ENCODE results near the gene STIM1. TPM values are rescaled to one million over a fixed set of nuclear protein-coding genes. Genes with fewer than 3 reads are reported as not detected.
"Not testable (repeated sequence)": the region's sequence is repeated elsewhere in the genome, so short reads cannot be mapped to it uniquely, and the experiment has no call there.

Gene STIM1
- total RNA-seq, 1 donor from 2014 or later: 77.6 TPM

DNA sequence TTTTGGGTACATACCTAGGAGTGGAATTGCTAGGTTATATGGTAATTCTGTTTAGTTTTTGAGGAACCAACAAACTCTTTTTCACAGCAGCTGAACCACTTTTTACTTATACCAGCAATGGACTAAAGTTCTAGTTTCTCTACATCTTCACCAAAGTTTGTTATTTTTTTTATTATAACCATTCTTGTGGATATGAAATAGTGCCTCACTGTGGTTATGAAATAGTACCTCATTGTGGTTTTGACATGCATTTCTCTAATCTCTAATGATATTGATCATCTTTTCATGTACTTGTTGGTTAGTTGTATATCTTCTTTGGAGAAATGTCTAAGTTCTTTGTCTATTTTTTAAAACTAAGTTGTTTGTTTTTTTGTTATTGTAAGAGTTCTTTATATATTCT lies 27.2 kb downstream of the STIM1 start:
- intact Hi-C loops (cut with micrococcal nuclease): no loop called here
- DNase-seq (ENCODE audit: low spot score): no peak
- no peak overlapping the region for H3K27ac Mint-ChIP-seq
- H3K4me3 Mint-ChIP-seq (ENCODE audit: low read depth): no peak overlapping the region
- no peaks in the 10 kb centered on the region for H3K9me3 Mint-ChIP-seq
- peaks cover 12% of the 10 kb centered on the region for H3K36me3 Mint-ChIP-seq (ENCODE audit: low read depth)
- peaks cover 44% of the 10 kb centered on the region for H3K4me1 Mint-ChIP-seq (ENCODE audit: low read depth)
- H3K27me3 Mint-ChIP-seq (ENCODE audit: low read depth): no peaks in the 10 kb centered on the region

DNA sequence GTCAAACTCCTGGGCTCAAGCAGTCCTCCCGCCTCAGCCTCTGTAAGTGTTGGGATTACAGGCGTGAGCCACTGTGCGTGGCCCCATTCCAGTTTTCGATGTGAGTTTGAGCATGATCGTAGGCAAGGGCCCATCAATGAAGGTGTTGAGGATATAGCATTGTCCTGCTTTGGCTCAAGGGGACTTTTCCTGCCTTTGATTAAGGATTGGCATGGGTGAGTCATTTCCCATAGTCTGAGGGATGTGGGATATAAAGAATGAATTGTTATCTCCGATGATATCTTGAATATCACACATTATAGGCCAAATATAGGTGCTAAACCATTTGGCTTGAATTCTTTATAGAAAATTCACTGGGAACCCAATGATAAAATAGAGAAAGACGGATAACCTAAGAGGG lies 30.4 kb downstream of the STIM1 start:
- DNase-seq (ENCODE audit: low spot score): no peak
- intact Hi-C loops (cut with micrococcal nuclease): no loop called here
- Mint-ChIP-seq H3K9me3 (no peaks in the 10 kb centered on the region), H3K4me3 (ENCODE audit: low read depth) (no peak overlapping the region), H3K27me3 (ENCODE audit: low read depth) (no peaks in the 10 kb centered on the region), H3K27ac (no peak overlapping the region), H3K36me3 (ENCODE audit: low read depth) (peaks cover 11% of the 10 kb centered on the region), H3K4me1 (ENCODE audit: low read depth) (peaks cover 31% of the 10 kb centered on the region)

DNA sequence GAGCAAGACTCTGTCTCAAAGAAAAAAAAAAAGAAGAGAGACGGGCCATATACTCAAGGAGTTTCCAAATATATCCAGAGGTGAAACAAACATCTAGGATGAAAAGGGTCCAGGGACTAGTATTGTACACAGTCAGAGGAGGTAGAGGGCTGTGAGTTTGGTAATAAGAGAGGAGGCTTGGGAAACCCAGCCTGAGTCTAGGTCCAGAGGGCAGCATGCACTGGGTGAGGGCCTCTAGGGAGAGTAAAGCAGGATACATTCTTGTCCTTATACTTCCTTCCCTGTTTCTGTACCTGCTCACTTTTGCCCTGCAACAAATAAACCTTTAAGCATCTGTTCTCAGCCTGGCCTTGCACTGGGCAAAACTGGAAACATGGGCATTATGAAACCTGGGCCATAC lies 31.5 kb downstream of the STIM1 start:
- H3K4me3 Mint-ChIP-seq (ENCODE audit: low read depth): no peak overlapping the region
- peaks cover 13% of the 10 kb centered on the region for H3K36me3 Mint-ChIP-seq (ENCODE audit: low read depth)
- peaks cover 32% of the 10 kb centered on the region for H3K4me1 Mint-ChIP-seq (ENCODE audit: low read depth)
- DNase-seq (ENCODE audit: low spot score): no peak
- no peaks in the 10 kb centered on the region for H3K9me3 Mint-ChIP-seq
- intact Hi-C loops (cut with micrococcal nuclease): no loop called here
- no peaks in the 10 kb centered on the region for H3K27me3 Mint-ChIP-seq (ENCODE audit: low read depth)
- no peak overlapping the region for H3K27ac Mint-ChIP-seq

DNA sequence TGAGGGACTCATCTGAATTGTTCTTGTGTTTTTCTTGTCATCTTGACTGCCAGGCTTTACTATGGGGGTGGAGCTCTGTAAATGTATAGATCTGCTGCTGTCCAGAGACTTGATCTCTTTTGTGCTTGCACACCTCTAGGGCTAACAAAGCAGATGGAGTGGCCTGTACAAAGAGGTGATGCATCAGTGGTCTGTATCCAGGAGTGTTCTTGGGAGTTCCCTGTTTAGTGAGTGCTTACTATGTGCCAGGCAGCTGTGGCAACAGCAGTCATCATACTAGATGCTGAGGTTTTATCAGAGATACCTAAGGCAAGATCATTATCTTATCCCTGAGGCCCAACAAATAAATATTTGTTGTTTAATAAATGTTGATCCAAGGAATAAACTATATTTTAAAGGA lies 33.4 kb downstream of the STIM1 start:
- no peak overlapping the region for H3K27ac Mint-ChIP-seq
- peaks cover 28% of the 10 kb centered on the region for H3K36me3 Mint-ChIP-seq (ENCODE audit: low read depth)
- no peak overlapping the region for H3K4me3 Mint-ChIP-seq (ENCODE audit: low read depth)
- DNase-seq (ENCODE audit: low spot score): no peak
- intact Hi-C loops (cut with micrococcal nuclease): no loop called here
- no peaks in the 10 kb centered on the region for H3K9me3 Mint-ChIP-seq
- H3K4me1 Mint-ChIP-seq (ENCODE audit: low read depth): peaks cover 39% of the 10 kb centered on the region
- H3K27me3 Mint-ChIP-seq (ENCODE audit: low read depth): no peaks in the 10 kb centered on the region

DNA sequence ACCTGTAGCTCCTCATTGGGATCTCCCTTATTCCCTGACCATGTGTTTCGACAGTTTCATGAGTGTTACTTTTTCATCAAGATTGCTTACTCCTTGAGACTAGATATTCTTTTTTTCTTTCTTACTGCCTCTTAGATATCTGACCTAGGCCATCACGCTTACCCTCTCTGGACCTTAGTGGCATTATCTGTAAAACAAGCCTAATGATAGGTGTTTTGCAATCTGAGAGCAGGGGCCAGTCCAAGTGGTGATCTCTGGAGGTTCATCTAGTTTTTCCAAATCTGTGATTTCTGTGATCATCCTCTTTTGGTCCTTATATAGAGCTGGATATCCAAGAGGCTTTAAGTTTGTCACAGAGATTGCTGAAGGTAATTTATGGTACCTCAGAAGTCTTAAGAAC lies 34.5 kb downstream of the STIM1 start:
- Mint-ChIP-seq H3K27me3 (ENCODE audit: low read depth) (no peaks in the 10 kb centered on the region), H3K27ac (no peak overlapping the region), H3K36me3 (ENCODE audit: low read depth) (peaks cover 29% of the 10 kb centered on the region), H3K9me3 (no peaks in the 10 kb centered on the region), H3K4me3 (ENCODE audit: low read depth) (no peak overlapping the region), H3K4me1 (ENCODE audit: low read depth) (peaks cover 40% of the 10 kb centered on the region)
- intact Hi-C loops (cut with micrococcal nuclease): no loop called here
- no peak for DNase-seq (ENCODE audit: low spot score)

DNA sequence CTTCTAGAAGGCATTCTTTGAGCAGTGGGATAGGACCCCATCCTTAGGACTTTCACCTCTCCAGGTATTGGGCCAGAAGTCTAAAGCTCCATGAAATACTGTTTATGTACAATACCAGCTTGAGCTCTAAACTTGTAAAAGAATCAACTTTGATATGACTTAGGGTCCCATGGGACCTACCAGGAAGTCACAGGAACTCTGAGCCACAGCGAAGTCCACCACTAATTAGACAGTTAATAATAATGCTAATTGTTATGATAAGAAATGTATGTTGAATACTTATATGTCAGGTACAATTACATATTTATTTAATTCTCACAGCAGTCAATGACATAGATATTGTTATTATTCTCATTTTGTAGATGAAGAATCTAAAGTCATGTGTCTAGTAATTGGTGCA lies 35.3 kb downstream of the STIM1 start:
- H3K4me3 Mint-ChIP-seq (ENCODE audit: low read depth): no peak overlapping the region
- H3K27me3 Mint-ChIP-seq (ENCODE audit: low read depth): no peaks in the 10 kb centered on the region
- intact Hi-C loops (cut with micrococcal nuclease): no loop called here
- peaks cover 40% of the 10 kb centered on the region for H3K4me1 Mint-ChIP-seq (ENCODE audit: low read depth)
- DNase-seq (ENCODE audit: low spot score): no peak
- H3K27ac Mint-ChIP-seq: no peak overlapping the region
- no peaks in the 10 kb centered on the region for H3K9me3 Mint-ChIP-seq
- H3K36me3 Mint-ChIP-seq (ENCODE audit: low read depth): peaks cover 34% of the 10 kb centered on the region

DNA sequence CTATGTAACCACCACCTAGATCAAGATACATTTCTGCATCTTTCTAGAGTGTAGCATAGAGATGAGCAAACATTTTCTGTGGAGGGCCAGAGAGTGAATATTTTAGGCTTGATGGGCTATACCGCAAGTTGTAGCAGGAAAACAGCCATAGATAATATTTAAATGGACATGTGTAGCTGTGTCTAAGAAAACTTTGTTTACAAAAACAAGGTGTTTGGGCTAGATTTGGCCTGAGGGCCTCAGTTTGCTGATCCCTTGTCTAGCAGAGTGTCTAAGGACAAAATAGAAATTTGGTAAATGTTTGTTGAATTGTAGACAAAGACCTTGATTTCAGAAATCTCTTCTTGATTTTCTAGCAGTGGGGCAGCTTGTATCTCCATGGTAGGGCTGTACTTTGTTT lies 36.3 kb downstream of the STIM1 start:
- intact Hi-C loops (cut with micrococcal nuclease): no loop called here
- H3K36me3 Mint-ChIP-seq (ENCODE audit: low read depth): peaks cover 35% of the 10 kb centered on the region
- DNase-seq (ENCODE audit: low spot score): no peak
- H3K9me3 Mint-ChIP-seq: no peaks in the 10 kb centered on the region
- H3K27me3 Mint-ChIP-seq (ENCODE audit: low read depth): no peaks in the 10 kb centered on the region
- peaks cover 40% of the 10 kb centered on the region for H3K4me1 Mint-ChIP-seq (ENCODE audit: low read depth)
- H3K27ac Mint-ChIP-seq: no peak overlapping the region
- H3K4me3 Mint-ChIP-seq (ENCODE audit: low read depth): no peak overlapping the region

DNA sequence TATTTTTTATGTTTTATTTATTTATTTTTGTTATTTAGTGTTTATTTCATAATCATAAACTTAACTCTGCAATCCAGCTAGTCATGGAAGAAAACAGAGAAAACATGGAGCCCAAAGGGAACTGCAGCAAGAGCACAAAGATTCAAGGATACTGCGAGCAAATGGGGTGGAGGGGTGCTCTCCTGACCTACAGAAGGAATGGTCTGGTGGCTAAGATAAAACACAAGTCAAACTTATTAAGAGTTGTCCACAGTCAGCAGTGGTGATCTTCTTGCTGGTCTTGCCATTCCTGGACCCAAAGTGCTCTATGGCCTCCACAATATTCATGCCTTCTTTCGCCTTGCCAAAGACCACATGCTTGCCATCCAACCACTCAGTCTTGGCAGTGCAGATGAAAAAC lies 36.7 kb downstream of the STIM1 start:
- H3K4me1 Mint-ChIP-seq (ENCODE audit: low read depth): peaks cover 39% of the 10 kb centered on the region
- no peaks in the 10 kb centered on the region for H3K9me3 Mint-ChIP-seq
- no peak for DNase-seq (ENCODE audit: low spot score)
- no peak overlapping the region for H3K27ac Mint-ChIP-seq
- intact Hi-C loops (cut with micrococcal nuclease): no loop called here
- H3K4me3 Mint-ChIP-seq (ENCODE audit: low read depth): no peak overlapping the region
- H3K27me3 Mint-ChIP-seq (ENCODE audit: low read depth): no peaks in the 10 kb centered on the region
- peaks cover 39% of the 10 kb centered on the region for H3K36me3 Mint-ChIP-seq (ENCODE audit: low read depth)

DNA sequence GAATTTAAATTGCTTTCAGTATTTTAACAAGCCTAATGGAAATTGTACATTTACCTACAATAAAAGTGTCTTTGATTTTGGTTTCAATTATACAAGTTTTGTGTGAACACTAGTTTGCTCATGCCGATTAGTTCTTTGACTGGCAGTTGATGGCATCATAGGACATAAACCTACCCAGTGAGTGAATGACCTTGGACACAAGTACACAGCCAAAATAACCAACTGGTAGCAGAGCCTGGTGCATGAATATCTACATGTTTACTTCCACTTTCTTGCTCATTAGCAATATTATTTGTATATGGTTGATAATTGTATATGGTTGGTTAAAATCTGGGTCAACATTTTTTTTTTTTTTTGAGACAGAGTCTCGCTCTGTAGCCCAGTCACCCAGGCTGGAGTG lies 37.8 kb downstream of the STIM1 start:
- H3K4me3 Mint-ChIP-seq (ENCODE audit: low read depth): no peak overlapping the region
- H3K27ac Mint-ChIP-seq: peak overlapping the region; percentile 64
- H3K4me1 Mint-ChIP-seq (ENCODE audit: low read depth): peaks cover 33% of the 10 kb centered on the region
- peaks cover 40% of the 10 kb centered on the region for H3K36me3 Mint-ChIP-seq (ENCODE audit: low read depth)
- no peaks in the 10 kb centered on the region for H3K9me3 Mint-ChIP-seq
- intact Hi-C loops (cut with micrococcal nuclease): no loop called here
- DNase-seq (ENCODE audit: low spot score): no peak
- no peaks in the 10 kb centered on the region for H3K27me3 Mint-ChIP-seq (ENCODE audit: low read depth)

DNA sequence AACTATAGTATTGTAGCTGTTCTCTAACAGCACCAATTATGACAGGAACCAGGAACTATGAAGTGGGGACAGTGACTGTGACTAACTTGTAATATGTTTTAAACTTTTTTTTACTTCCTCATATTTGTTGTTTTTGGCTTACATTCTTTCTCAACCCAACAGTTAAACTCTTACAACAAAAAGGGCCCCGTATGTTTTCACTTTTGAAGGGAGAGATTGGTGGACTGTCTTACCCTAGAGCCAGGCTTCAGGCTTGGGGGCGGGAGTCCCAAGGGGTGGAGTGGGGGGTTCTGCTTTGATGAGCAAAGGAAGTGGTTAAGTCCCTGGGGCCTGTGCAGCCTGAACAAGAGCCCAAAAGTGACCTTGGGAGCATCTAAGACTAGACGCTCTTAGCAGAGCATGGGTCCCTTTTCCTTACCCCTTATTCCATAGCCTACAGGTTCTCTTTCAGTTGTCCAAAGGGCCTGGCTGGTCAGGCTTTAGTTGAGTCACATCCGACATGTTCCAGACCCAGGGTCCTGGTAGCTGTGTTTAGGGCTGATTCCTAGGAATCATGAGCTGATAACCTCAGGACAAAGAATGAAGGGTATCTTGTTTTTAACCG lies 38.8 kb downstream of the STIM1 start:
- intact Hi-C loops (cut with micrococcal nuclease): no loop called here
- H3K36me3 Mint-ChIP-seq (ENCODE audit: low read depth): peaks cover 40% of the 10 kb centered on the region
- H3K4me3 Mint-ChIP-seq (ENCODE audit: low read depth): no peak overlapping the region
- peak overlapping the region; percentile 64 for H3K27ac Mint-ChIP-seq
- no peak for DNase-seq (ENCODE audit: low spot score)
- no peaks in the 10 kb centered on the region for H3K9me3 Mint-ChIP-seq
- peaks cover 30% of the 10 kb centered on the region for H3K4me1 Mint-ChIP-seq (ENCODE audit: low read depth)
- no peaks in the 10 kb centered on the region for H3K27me3 Mint-ChIP-seq (ENCODE audit: low read depth)

DNA sequence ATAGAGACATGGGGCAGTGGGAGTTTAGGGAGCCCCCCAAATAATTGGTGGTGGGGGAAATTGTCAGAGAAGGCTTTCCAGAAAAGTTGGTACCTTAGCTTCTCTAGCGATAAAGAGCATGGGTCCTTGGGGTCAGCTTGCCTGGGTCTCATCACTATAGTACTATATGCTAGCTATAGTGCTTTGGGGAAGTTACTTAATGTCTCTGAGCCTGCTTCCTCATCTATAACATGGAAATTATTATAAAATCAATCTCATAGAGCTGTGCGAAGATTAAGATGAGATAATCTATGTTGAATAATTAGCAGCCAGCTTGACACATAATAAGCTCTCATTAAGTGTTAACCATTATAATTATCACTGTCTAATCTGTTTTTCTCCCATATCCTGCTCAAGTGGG lies 41.2 kb downstream of the STIM1 start:
- no peak for DNase-seq (ENCODE audit: low spot score)
- peaks cover 36% of the 10 kb centered on the region for H3K36me3 Mint-ChIP-seq (ENCODE audit: low read depth)
- no peak overlapping the region for H3K4me3 Mint-ChIP-seq (ENCODE audit: low read depth)
- no peaks in the 10 kb centered on the region for H3K9me3 Mint-ChIP-seq
- H3K27ac Mint-ChIP-seq: no peak overlapping the region
- intact Hi-C loops (cut with micrococcal nuclease): no loop called here
- peaks cover 29% of the 10 kb centered on the region for H3K4me1 Mint-ChIP-seq (ENCODE audit: low read depth)
- no peaks in the 10 kb centered on the region for H3K27me3 Mint-ChIP-seq (ENCODE audit: low read depth)

DNA sequence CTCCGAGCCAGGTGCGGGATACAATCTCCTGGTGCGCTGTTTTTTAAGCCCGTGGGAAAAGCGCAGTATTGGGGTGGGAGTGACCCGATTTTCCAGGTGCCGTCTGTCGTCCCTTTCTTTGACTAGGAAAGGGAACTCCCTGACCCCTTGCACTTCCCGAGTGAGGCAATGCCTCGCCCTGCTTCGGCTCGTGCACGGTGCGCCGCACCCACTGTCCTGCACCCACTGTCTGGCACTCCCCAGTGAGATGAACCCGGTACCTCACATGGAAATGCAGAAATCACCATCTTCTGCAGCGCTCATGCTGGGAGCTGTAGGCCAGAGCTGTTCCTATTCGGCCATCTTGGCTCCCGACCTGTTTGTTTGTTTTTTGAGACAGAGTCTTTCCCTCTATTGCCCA lies 44.8 kb downstream of the STIM1 start:
- peaks cover 38% of the 10 kb centered on the region for H3K4me1 Mint-ChIP-seq (ENCODE audit: low read depth)
- H3K27me3 Mint-ChIP-seq (ENCODE audit: low read depth); intact Hi-C loops (cut with micrococcal nuclease); H3K9me3 Mint-ChIP-seq; DNase-seq (ENCODE audit: low spot score); H3K4me3 Mint-ChIP-seq (ENCODE audit: low read depth); H3K27ac Mint-ChIP-seq: not testable (repeated sequence)
- peaks cover 13% of the 10 kb centered on the region for H3K36me3 Mint-ChIP-seq (ENCODE audit: low read depth)

DNA sequence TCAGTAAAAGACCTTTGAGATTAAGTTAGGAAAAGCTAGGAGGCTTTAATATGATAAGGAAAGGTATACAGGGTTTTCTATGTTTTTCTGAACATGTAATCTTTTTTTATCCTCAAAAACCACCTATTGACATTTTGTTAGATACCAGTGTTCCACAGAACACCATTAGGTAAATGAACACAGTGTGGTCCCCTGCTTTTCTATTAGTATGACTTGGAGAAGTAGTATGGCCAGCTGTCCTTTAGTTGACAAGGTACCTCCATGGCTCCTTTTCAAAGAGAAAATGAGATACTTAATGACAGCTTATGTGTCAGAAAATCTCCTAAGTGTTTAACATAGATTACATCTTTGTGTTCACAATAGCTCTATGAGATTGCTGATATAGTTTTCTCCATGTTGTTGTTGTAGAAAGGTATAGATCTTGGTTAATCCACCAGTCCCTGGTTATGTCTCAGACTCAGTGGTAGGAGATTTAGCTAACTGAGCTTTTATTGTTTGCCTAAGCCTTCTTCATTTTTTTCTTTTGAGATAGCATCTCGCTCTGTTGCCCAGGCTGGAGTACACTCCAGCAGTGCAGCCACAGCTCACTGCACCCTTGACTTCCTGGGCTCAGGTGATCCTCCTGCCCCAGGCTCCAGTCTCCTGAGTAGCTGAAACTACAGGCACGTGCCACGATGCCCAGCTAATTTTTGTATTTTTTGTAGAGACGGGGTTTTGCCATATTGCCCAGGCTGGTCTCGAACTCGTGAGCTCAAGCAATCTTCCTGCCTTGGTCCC lies 46.0 kb downstream of the STIM1 start:
- no peaks in the 10 kb centered on the region for H3K27me3 Mint-ChIP-seq (ENCODE audit: low read depth)
- peaks cover 48% of the 10 kb centered on the region for H3K4me1 Mint-ChIP-seq (ENCODE audit: low read depth)
- peaks cover 6% of the 10 kb centered on the region for H3K36me3 Mint-ChIP-seq (ENCODE audit: low read depth)
- intact Hi-C loops (cut with micrococcal nuclease): no loop called here
- H3K9me3 Mint-ChIP-seq: no peaks in the 10 kb centered on the region
- no peak for DNase-seq (ENCODE audit: low spot score)
- H3K4me3 Mint-ChIP-seq (ENCODE audit: low read depth): no peak overlapping the region
- H3K27ac Mint-ChIP-seq: no peak overlapping the region

Measured in activated T-helper 2 cell treated with anti-CD3 and anti-CD28 coated beads, Interferon-gamma antibody, Interleukin-2, Interleukin-4, amounts not matched to agents 10 μg/mL and 5 μg/mL and 100 μg/mL, durations not matched to agents 14 hours and 24 hours and 36 hours (primary cell).